GM21528 (cell line): ENCODE results near the gene GRHL3.

Experiments used
- ATAC-seq: cut with Tn5 transposase; IDR thresholded peaks from one replicate; pipeline ENCODE4 v1.9.1; 2021; ENCODE audit warnings: mild to moderate bottlenecking, moderate library complexity; ENCODE audit not compliant: unreplicated experiment, low FRiP score

Gene GRHL3

GRCh38 chr1:24390924-24391782 is 72.0 kb downstream of the GRHL3 start:
- ATAC-seq: peak; percentile 46

- peak; percentile 63 for ATAC-seq
These were observed 72.9 kb downstream of the GRHL3 start for GRCh38 chr1:24391882-24392603.

- no peak for ATAC-seq
These were observed 73.4 kb downstream of the GRHL3 start for GRCh38 chr1:24392604-24392946.

GRCh38 chr1:24392982-24393650 is 74.0 kb downstream of the GRHL3 start:
- ATAC-seq: no peak

- ATAC-seq: no peak
These were observed 74.7 kb downstream of the GRHL3 start for GRCh38 chr1:24393892-24394291.

- no peak for ATAC-seq
These were observed 80.9 kb downstream of the GRHL3 start for GRCh38 chr1:24400065-24400464.

- ATAC-seq: no peak
These were observed 84.6 kb downstream of the GRHL3 start for GRCh38 chr1:24403806-24404205.
